NCI-H510A treated with DMSO at 0.1 percent for 48 hours (cell line): ENCODE data around the gene B3GNT7.
"Not testable (repeated sequence)": the region's sequence is repeated elsewhere in the genome, so short reads cannot be mapped to it uniquely, and the experiment has no call there.

Source experiments
- DNase-seq: peaks from one replicate; lab custom pipeline; 2025; lab: John Stamatoyannopoulos, UW

The B3GNT7 gene

GRCh38 chr2:231385429-231385828, 10.1 kb upstream of the B3GNT7 start:
- no peak for DNase-seq

- no peak for DNase-seq
Measured at GRCh38 chr2:231386446-231386845, 9.1 kb upstream of the B3GNT7 start.

GRCh38 chr2:231387904-231388724, 7.4 kb upstream of the B3GNT7 start:
- DNase-seq: no peak

- DNase-seq: no peak
Measured at GRCh38 chr2:231388725-231389346, 6.7 kb upstream of the B3GNT7 start.

- no peak for DNase-seq
Measured at GRCh38 chr2:231390667-231391066, 4.8 kb upstream of the B3GNT7 start.

- no peak for DNase-seq
Measured at GRCh38 chr2:231391981-231392380, 3.5 kb upstream of the B3GNT7 start.

- no peak for DNase-seq
Measured at GRCh38 chr2:231392431-231393148, 2.9 kb upstream of the B3GNT7 start.

- DNase-seq: no peak
Measured at GRCh38 chr2:231393149-231394131, 2.1 kb upstream of the B3GNT7 start.

- DNase-seq: no peak
Measured at GRCh38 chr2:231394211-231395141, 1.0 kb upstream of the B3GNT7 start.

- DNase-seq: no peak
Measured at GRCh38 chr2:231396058-231396821, 730 bp downstream of the B3GNT7 start.

GRCh38 chr2:231397011-231397927, 1.8 kb downstream of the B3GNT7 start:
- no peak for DNase-seq

GRCh38 chr2:231397928-231398294, 2.4 kb downstream of the B3GNT7 start:
- no peak for DNase-seq

GRCh38 chr2:231398585-231398984, 3.1 kb downstream of the B3GNT7 start:
- DNase-seq: no peak

GRCh38 chr2:231399046-231399852, 3.7 kb downstream of the B3GNT7 start:
- DNase-seq: no peak

- DNase-seq: no peak
Measured at GRCh38 chr2:231399853-231400680, 4.6 kb downstream of the B3GNT7 start.

GRCh38 chr2:231400681-231401080, 5.2 kb downstream of the B3GNT7 start:
- DNase-seq: not testable (repeated sequence)

GRCh38 chr2:231401101-231401500, 5.6 kb downstream of the B3GNT7 start:
- DNase-seq: not testable (repeated sequence)
